Mesenchymal stem cell (in vitro differentiated cells and primary cell): ENCODE data around the gene ECT2L.
"Not testable (repeated sequence)": the region's sequence is repeated elsewhere in the genome, so short reads cannot be mapped to it uniquely, and the experiment has no call there.

Experiments used
- DNase-seq: peaks from one replicate; pipeline ENCODE4 v3.0.0-alpha.2; 2013
- H2AFZ ChIP-seq: one replicate; pipeline ENCODE4 v1.6.1; 2013; ENCODE audit warnings: low read depth, mild to moderate bottlenecking, control low read depth, inconsistent platforms, low read length, moderate library complexity
- H2AK5ac ChIP-seq: 2 replicates; pipeline ENCODE4 v1.6.1; 2013; ENCODE audit warnings: low read length, moderate library complexity, mild to moderate bottlenecking, inconsistent platforms; ENCODE audit not compliant: severe bottlenecking
- H2BK120ac ChIP-seq: one replicate; pipeline ENCODE4 v1.6.1; 2013; ENCODE audit warnings: low read depth, mild to moderate bottlenecking, inconsistent platforms, low read length, moderate library complexity
- H2BK12ac ChIP-seq, 2 experiments: one replicate each; pipeline ENCODE4 v1.6.1; 2013; ENCODE audit warnings: inconsistent platforms in 2 of 2, low read length in 2 of 2, mild to moderate bottlenecking in 2 of 2, moderate library complexity in 2 of 2, control low read depth in 1 of 2
- H2BK15ac ChIP-seq: one replicate; pipeline ENCODE4 v1.6.1; 2013; ENCODE audit warnings: mild to moderate bottlenecking, low read depth, inconsistent platforms; ENCODE audit not compliant: poor library complexity, severe bottlenecking
- H2BK5ac ChIP-seq: 2 replicates; pipeline ENCODE4 v1.6.1; 2013; ENCODE audit warnings: low read depth, mild to moderate bottlenecking, low read length, control low read depth, inconsistent platforms; ENCODE audit not compliant: poor library complexity, severe bottlenecking
- H3K14ac ChIP-seq, 2 experiments: one replicate each; pipeline ENCODE4 v1.6.1; 2013; ENCODE audit warnings: inconsistent platforms in 2 of 2, low read length in 2 of 2, control low read depth in 1 of 2, mild to moderate bottlenecking in 1 of 2, moderate library complexity in 1 of 2
- H3K18ac ChIP-seq, 2 experiments: one replicate each; pipeline ENCODE4 v1.6.1; 2013; ENCODE audit warnings: inconsistent platforms in 2 of 2, low read length in 2 of 2, control low read depth in 1 of 2, low read depth in 1 of 2, mild to moderate bottlenecking in 1 of 2
- H3K23ac ChIP-seq, 2 experiments: one replicate each; pipeline ENCODE4 v1.6.1; 2013; ENCODE audit warnings: inconsistent platforms in 2 of 2, low read length in 2 of 2, mild to moderate bottlenecking in 2 of 2, moderate library complexity in 2 of 2, control low read depth in 1 of 2
- H3K27ac ChIP-seq: 2 replicates; pipeline ENCODE4 v1.5.1; 2013; ENCODE audit warnings: mild to moderate bottlenecking, moderate library complexity, low read length, control low read depth, inconsistent platforms; ENCODE audit not compliant: poor library complexity, severe bottlenecking
- H3K27me3 ChIP-seq, 2 experiments: 2 replicates each; pipeline versions ENCODE4 v1.6.1 to v1.7.0; 2013; ENCODE audit warnings: low read length in 2 of 2, mild to moderate bottlenecking in 2 of 2, moderate library complexity in 2 of 2, control low read depth in 1 of 2, inconsistent platforms in 1 of 2; ENCODE audit not compliant: control insufficient read depth in 1 of 2, insufficient read depth in 1 of 2
- H3K36me3 ChIP-seq, 2 experiments: 2 replicates each; pipeline versions ENCODE4 v1.6.1 to v1.7.0; 2013; ENCODE audit warnings: low read length in 2 of 2, control low read depth in 1 of 2, inconsistent platforms in 1 of 2, low read depth in 1 of 2, mild to moderate bottlenecking in 1 of 2; ENCODE audit not compliant: insufficient read depth in 2 of 2, control insufficient read depth in 1 of 2
- H3K4ac ChIP-seq, 2 experiments: one replicate each; pipeline ENCODE4 v1.6.1; 2013; ENCODE audit warnings: inconsistent platforms in 2 of 2, low read length in 2 of 2, mild to moderate bottlenecking in 2 of 2, moderate library complexity in 2 of 2, control low read depth in 1 of 2, low read depth in 1 of 2
- H3K4me1 ChIP-seq: 2 replicates; pipeline ENCODE4 v1.6.1; 2013; ENCODE audit warnings: low read depth, low read length, control low read depth; ENCODE audit not compliant: control insufficient read depth, insufficient read depth
- H3K4me2 ChIP-seq: 2 replicates; pipeline ENCODE4 v1.6.1; 2013; ENCODE audit warnings: low read length, mild to moderate bottlenecking, inconsistent platforms; ENCODE audit not compliant: poor library complexity, severe bottlenecking
- H3K4me3 ChIP-seq, 2 experiments: 2 replicates each; pipeline versions ENCODE4 v1.5.1 to v1.7.0; 2013; ENCODE audit warnings: low read length in 2 of 2, mild to moderate bottlenecking in 2 of 2, control low read depth in 1 of 2, low read depth in 1 of 2; ENCODE audit not compliant: insufficient read depth in 1 of 2
- H3K79me1 ChIP-seq: replicated peaks from 2 replicates; pipeline ENCODE4 v1.6.1; 2013; ENCODE audit warnings: mild to moderate bottlenecking, control low read depth, low read length, inconsistent platforms; ENCODE audit not compliant: poor library complexity, severe bottlenecking
- H3K9ac ChIP-seq: 2 replicates; pipeline ENCODE4 v1.7.0; 2013; ENCODE audit warnings: mild to moderate bottlenecking, low read length, moderate library complexity
- H3K9me3 ChIP-seq: 2 replicates; pipeline ENCODE4 v1.7.0; 2013; ENCODE audit warnings: mild to moderate bottlenecking, low read length; ENCODE audit not compliant: control insufficient read depth
- H4K8ac ChIP-seq: one replicate; pipeline ENCODE4 v1.6.1; 2013; ENCODE audit warnings: inconsistent platforms, mild to moderate bottlenecking, low read length, moderate library complexity
- H4K91ac ChIP-seq: one replicate; pipeline ENCODE4 v1.6.1; 2013; ENCODE audit warnings: mild to moderate bottlenecking, low read length, inconsistent platforms
- WGBS: methylation state at CpG from one replicate; pipeline ENCODE4 v1.1.7; 2013; ENCODE audit warnings: mixed read lengths; 5-methylcytosine and 5-hydroxymethylcytosine counted together

The ECT2L gene

GRCh38 chr6:138926579-138926978, 130.7 kb downstream of the ECT2L start:
- Histone ChIP-seq H3K14ac (no peak overlapping the region), H3K18ac (no peak overlapping the region), H3K4me2 (no peak overlapping the region), H2BK15ac (no peak overlapping the region), H2AK5ac (no peak overlapping the region), H4K8ac (no peak overlapping the region), H2BK5ac (no peak overlapping the region), H3K9me3 (no peaks in the 10 kb centered on the region), H3K79me1 (no peaks in the 10 kb centered on the region), H2BK12ac (no peak overlapping the region), H2BK120ac (no peak overlapping the region), H2AFZ (no peak overlapping the region), H3K23ac (no peak overlapping the region), H3K4ac (no peak overlapping the region), H3K4me1 (no peaks in the 10 kb centered on the region), H3K27me3 (no peaks in the 10 kb centered on the region), H3K27ac (no peak overlapping the region), H3K9ac (no peak overlapping the region), H4K91ac (no peak overlapping the region), H3K36me3 (peaks cover 0 to 55% of the 10 kb centered on the region in 2 experiments), H3K4me3 (no peak overlapping the region)
- no CpG with 5 or more reads among the region's 3 CpGs for WGBS
- no peak for DNase-seq

GRCh38 chr6:138931660-138932059, 135.8 kb downstream of the ECT2L start:
- Histone ChIP-seq H3K4me1 (no peaks in the 10 kb centered on the region), H3K14ac (no peak overlapping the region), H2BK12ac (no peak overlapping the region), H3K4me2 (no peak overlapping the region), H2BK5ac (no peak overlapping the region), H3K27me3 (no peaks in the 10 kb centered on the region), H3K9me3 (no peaks in the 10 kb centered on the region), H2BK120ac (no peak overlapping the region), H3K23ac (no peak overlapping the region), H2AK5ac (no peak overlapping the region), H3K79me1 (peaks cover 3% of the 10 kb centered on the region), H3K9ac (no peak overlapping the region), H2BK15ac (no peak overlapping the region), H2AFZ (no peak overlapping the region), H3K36me3 (peaks cover 0 to 54% of the 10 kb centered on the region in 2 experiments), H3K4me3 (no peak overlapping the region), H3K27ac (no peak overlapping the region), H4K91ac (no peak overlapping the region), H3K4ac (no peak overlapping the region), H4K8ac (no peak overlapping the region), H3K18ac (no peak overlapping the region)
- DNase-seq: no peak
- WGBS: 100% methylated on average over 1 of the region's 1 CpG

GRCh38 chr6:138936873-138937272, 141.0 kb downstream of the ECT2L start:
- H2AK5ac ChIP-seq, DNase-seq, H2BK12ac ChIP-seq, H3K18ac ChIP-seq, H4K8ac ChIP-seq, H2BK5ac ChIP-seq, H3K4ac ChIP-seq, H2BK120ac ChIP-seq, H3K27me3 ChIP-seq, H3K9ac ChIP-seq, H3K4me3 ChIP-seq, H3K4me1 ChIP-seq, H3K14ac ChIP-seq, H3K23ac ChIP-seq, H2AFZ ChIP-seq, H3K9me3 ChIP-seq, H2BK15ac ChIP-seq, H4K91ac ChIP-seq, H3K4me2 ChIP-seq, H3K79me1 ChIP-seq, H3K27ac ChIP-seq: not testable (repeated sequence)
- WGBS: no CpG with 5 or more reads among the region's 1 CpG
- H3K36me3 ChIP-seq: peaks cover 0 to 68% of the 10 kb centered on the region in 2 experiments

GRCh38 chr6:138943089-138943625, 147.3 kb downstream of the ECT2L start:
- Histone ChIP-seq H2BK12ac (no peak overlapping the region), H2BK5ac (no peak overlapping the region), H4K91ac (no peak overlapping the region), H2AK5ac (no peak overlapping the region), H2BK120ac (no peak overlapping the region), H3K9me3 (no peaks in the 10 kb centered on the region), H3K27me3 (no peaks in the 10 kb centered on the region), H3K79me1 (peaks cover 5% of the 10 kb centered on the region), H3K18ac (no peak overlapping the region), H3K4me1 (no peaks in the 10 kb centered on the region), H3K27ac (no peak overlapping the region), H3K4me3 (no peak overlapping the region), H2BK15ac (no peak overlapping the region), H3K4ac (no peak overlapping the region), H3K23ac (no peak overlapping the region), H3K14ac (no peak overlapping the region), H3K36me3 (peaks cover 10 to 62% of the 10 kb centered on the region in 2 experiments), H3K9ac (no peak overlapping the region), H3K4me2 (no peak overlapping the region), H2AFZ (no peak overlapping the region), H4K8ac (no peak overlapping the region)
- DNase-seq: no peak
- WGBS: 83% methylated on average over 1 of the region's 2 CpGs
